HG03064 (cell line): ENCODE results near the gene TSHZ2.

Experiments used
- ATAC-seq: cut with Tn5 transposase; IDR thresholded peaks from one replicate; pipeline ENCODE4 v1.9.1; 2021; ENCODE audit warnings: low read depth; ENCODE audit not compliant: unreplicated experiment

The TSHZ2 gene

DNA sequence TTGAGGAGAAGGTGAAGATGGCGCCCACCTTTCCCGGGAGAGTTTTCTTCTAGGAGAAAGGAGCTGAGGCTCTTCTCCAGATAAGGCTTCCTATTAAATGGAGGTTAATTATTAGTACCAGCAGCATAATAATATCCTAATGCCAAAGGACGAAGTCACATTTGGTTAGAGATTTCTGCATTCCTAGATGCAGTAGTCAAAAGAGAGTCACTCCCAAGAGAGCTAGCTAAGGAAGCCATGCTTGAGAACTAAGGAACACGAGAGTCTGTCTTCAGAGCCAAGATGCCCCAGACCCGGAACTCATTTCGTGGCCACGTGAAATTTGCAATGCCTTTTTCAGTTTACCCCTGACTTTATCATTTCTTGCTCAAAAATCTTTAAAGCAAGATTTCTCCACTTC is 132.7 kb downstream of the TSHZ2 start:
- no peak for ATAC-seq

- no peak for ATAC-seq
These were observed 144.6 kb downstream of the TSHZ2 start for GRCh38 chr20:53116733-53117132.

DNA sequence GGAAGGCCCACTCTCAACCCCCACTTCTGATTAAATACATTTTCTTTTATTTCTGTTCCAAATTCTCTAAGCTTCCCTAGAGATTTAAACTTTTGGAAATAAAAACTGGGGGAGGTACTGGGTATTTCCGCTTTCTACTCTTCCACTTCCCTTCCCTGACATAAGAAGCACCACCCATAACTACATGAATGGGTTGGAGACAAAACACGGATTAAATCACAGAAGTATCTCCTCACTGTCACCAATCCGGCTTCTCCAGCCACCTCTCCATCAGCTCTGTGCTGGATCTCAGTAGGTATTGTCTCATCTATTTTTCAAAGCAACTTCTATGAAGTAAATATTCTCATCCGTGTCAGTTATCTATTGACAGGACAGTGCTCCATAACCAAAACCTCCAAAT is 150.7 kb downstream of the TSHZ2 start:
- ATAC-seq = no peak

- no peak for ATAC-seq
These were observed 152.0 kb downstream of the TSHZ2 start for GRCh38 chr20:53124075-53124551.

- ATAC-seq = no peak
These were observed 152.6 kb downstream of the TSHZ2 start for GRCh38 chr20:53124803-53125202.

GRCh38 chr20:53126185-53126584 is 154.0 kb downstream of the TSHZ2 start:
- no peak for ATAC-seq

DNA sequence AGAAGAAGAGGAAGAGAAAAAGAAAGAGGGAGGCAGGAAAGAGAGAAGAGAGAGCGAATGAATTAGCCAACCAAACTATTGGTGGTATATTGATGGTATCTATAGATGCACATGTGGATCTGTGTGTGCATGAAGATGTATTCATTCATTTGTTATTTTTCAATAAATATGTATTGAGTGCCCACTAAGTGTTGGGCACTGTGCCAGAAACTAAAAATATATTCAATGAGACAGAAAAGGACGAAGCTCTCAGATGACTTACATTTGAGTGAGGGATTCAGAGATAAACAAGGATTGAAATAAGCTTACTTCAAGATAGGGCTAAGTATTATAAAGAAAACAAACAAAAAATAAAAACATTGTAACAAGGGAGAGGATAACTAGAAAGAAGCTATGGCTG is 154.9 kb downstream of the TSHZ2 start:
- no peak for ATAC-seq

- ATAC-seq = no peak
These were observed 155.8 kb downstream of the TSHZ2 start for GRCh38 chr20:53128004-53128403.

DNA sequence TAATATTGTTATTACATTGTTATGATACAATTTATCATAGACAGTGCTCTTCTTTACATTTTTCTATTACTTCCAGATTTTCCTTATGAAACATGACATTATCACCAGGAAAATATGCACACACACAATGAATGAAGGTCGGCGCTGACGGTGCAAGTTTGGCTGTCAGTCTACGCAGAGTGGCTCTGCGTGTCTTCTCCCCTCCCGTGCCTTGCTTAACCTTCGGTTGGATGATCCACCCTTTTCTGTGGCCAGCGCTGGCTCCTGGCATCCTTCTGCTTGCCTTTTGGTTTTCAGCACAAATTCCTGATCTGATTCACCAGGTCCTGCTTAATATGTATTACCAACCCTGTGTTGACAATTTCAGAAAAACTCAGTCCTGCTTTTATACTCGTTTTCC is 157.4 kb downstream of the TSHZ2 start:
- no peak for ATAC-seq

DNA sequence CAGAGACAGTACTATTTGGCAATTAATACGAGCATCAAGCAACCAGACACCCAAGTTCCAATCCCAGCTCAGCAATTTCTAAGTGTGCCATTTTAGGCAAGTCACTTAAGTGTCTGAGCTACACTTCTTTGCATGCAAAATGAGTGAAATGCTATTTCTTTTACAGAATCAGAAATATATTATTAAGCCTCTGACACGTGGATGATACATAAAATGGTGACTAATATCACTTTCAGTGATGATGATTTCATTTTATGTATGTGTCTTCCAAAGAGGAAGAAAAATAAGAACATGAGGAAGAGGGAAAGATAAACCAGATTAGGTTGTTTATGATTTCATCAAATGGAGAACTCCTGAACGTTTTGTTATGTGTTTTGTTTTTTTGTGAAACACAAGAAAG is 158.6 kb downstream of the TSHZ2 start:
- no peak for ATAC-seq

- no peak for ATAC-seq
These were observed 161.0 kb downstream of the TSHZ2 start for GRCh38 chr20:53133125-53133524.

- no peak for ATAC-seq
These were observed 161.5 kb downstream of the TSHZ2 start for GRCh38 chr20:53133628-53134027.

- ATAC-seq = no peak
These were observed 164.3 kb downstream of the TSHZ2 start for GRCh38 chr20:53136473-53136872.

- peak; percentile 92 for ATAC-seq
These were observed 166.5 kb downstream of the TSHZ2 start for GRCh38 chr20:53138454-53139262.

- ATAC-seq = no peak
These were observed 169.3 kb downstream of the TSHZ2 start for GRCh38 chr20:53141201-53142050.

DNA sequence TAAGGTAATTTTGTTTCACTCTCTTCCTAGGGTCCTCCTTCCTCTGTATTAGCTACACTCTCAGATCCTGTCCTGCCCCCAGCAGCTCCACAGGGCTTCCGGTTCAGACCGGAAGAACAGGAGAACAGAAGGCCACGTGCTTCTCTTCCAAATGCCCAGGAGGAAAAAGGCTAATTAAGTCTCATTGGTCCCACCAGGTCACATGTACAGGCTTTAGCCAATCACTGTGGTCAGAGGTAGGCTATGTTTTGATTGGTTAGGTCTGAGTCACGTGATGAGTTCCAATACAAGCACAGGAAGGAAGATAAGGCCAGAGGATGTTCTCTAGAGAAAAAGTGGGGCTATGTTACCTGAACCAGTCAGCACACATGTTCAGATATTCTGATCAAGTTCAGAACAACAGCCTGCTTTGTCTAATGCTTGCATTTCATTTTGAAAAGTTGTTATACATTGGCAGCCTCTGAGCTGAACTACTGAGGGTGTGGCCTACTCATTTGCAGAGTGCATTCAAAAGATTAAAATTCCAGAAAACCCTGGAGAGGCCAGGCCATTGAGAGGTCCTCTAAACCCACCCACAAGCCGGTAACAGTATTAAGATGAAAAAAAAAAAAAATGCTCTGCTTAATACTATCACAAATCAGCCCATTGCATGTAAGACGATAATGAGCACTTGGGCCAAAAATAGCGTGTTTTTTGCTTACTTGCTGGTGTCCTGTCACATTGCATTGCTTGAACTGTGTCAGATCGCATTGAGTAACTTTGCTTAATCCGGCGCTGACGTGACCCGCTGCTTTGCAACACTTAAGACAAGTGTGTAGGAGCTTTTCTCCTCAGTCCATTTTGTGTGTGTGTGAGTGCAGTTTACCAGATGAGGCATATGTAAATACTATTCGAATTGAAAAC is 170.3 kb downstream of the TSHZ2 start:
- ATAC-seq = no peak

GRCh38 chr20:53146201-53146891 is 174.2 kb downstream of the TSHZ2 start:
- ATAC-seq = no peak

GRCh38 chr20:53148771-53149147 is 176.6 kb downstream of the TSHZ2 start:
- no peak for ATAC-seq

DNA sequence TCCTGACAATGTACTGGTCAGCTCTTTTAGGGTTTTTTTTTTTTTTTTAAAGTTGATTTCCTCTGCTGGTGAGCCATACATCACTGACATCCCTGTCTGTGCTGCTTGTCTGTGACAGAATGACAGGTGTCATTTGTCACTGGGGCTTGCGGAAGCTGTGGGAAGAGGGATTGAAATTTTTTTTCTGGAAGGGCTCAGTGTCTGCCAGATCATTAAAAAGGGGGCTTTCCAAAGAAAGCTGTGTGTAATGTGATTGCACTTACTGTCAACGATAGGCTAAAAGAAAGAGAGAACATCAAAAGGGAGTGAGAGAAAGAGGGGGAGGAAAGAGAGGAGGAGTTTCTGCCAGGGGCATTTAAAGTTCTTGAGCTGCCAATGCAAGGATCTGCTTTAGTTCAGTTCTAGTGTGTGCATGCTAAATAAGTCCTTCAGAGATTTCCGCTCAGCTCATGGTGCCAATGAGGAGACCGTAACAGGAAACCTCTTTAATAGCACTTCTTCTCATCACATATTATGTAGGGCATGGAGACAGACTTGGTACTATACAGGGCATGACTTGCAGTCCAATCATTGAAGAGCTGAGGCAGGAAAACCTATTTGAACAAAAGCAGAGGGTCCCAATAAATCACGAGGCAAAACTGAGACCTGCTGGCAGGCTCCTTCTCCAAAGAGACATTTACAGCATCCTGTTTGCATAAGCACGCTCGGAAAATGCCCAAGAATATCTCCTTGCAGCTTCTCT is 177.2 kb downstream of the TSHZ2 start:
- ATAC-seq = no peak

GRCh38 chr20:53149890-53150205 is 177.7 kb downstream of the TSHZ2 start:
- ATAC-seq = no peak
